AG04450 (cell line): ENCODE data around the gene KRTAP24-1. TPM values are rescaled to one million over a fixed set of nuclear protein-coding genes. Genes with fewer than 3 reads are reported as not detected.

Source experiments
- CTCF ChIA-PET: fragments of 300-600, 350-600 bp; formaldehyde crosslinking; extraction: SDS; loops from one replicate; lab custom pipeline; 2022; ENCODE audit warnings: antibody characterized with exemption, inconsistent platforms; lab: Charles Lee
- POLR2A ChIA-PET: fragments of 350-600 bp; formaldehyde crosslinking; extraction: SDS; loops from one replicate; lab custom pipeline; 2021; ENCODE audit warnings: antibody characterized with exemption, inconsistent platforms; lab: Yijun Ruan, JAX
- DNase-seq: peaks from one replicate; pipeline ENCODE4 v3.0.0-alpha.2; 2011; ENCODE audit warnings: low read depth, low spot score
- H3K27ac ChIP-seq: one replicate; pipeline ENCODE4 v1.5.1; 2012; ENCODE audit warnings: low read depth, low read length, control low read depth
- H3K27me3 ChIP-seq: one replicate; pipeline ENCODE4 v1.6.0; 2012; ENCODE audit warnings: low read length; ENCODE audit not compliant: control insufficient read depth, insufficient read depth
- H3K4me3 ChIP-seq: 2 replicates; pipeline ENCODE4 v1.5.1; 2011; ENCODE audit warnings: mild to moderate bottlenecking, low read depth, low read length, control low read depth
- H3K9me3 ChIP-seq: 2 replicates; pipeline ENCODE4 v1.5.1; 2012; ENCODE audit warnings: low read length; ENCODE audit not compliant: control insufficient read depth, insufficient read depth
- polyA minus RNA-seq: library from RNA; depleted of rRNA, polyadenylated mRNA; stranded (reverse); fragments of >200 nt; gene quantifications from 2 replicates; pipeline ENCODE4 v1.2.3, GENCODE V29; 2011; rRNA and poly(A)+ RNA removed
- polyA plus RNA-seq: library from polyadenylated mRNA; depleted of rRNA; stranded (reverse); fragments of >200 nt; gene quantifications from 2 replicates; pipeline ENCODE4 v1.2.3, GENCODE V29; 2011; rRNA removed
- TF ChIP-seq, protein P1 (sequence below): IDR thresholded peaks from 2 replicates; pipeline ENCODE4 v1.5.1; 2011; ENCODE audit warnings: low read depth, low read length, control low read depth, inconsistent platforms

Gene KRTAP24-1
- polyA plus RNA-seq (not detected in 2 replicates), polyA minus RNA-seq (not detected in 2 replicates)

DNA sequence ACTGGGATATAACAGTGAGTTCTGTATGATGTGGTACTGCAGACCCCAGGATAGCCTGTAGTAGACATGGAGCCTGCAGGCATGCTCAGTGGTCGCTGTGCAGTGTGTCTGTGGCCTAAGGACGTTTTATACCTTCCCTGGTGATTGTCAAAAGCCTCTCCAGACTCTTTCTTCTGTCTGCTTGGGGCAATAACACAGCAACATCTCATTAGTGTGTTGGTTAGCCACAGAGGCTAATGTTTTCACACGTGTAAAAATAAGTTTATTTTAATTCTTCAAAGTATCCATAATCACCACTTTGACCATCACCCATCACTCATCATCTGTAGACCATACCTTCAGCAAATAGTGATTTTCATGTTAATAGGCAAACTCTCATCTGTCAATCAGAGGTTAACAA lies at the start of gene KRTAP24-1:
KRTAP24-1 (minus strand) TSS at position 101 of the 400 bp plus-strand sequence; CDS start at position 83, 18 bp downstream.
- Histone ChIP-seq H3K27me3 (no peaks in the 10 kb centered on the region), H3K27ac (no peak within 1 kb of the TSS), H3K4me3 (no peak within 1 kb of the TSS), H3K9me3 (peaks cover 9% of the 10 kb centered on the region; the same call in 1 of the 2 replicates)
- TF ChIP-seq, protein P1, sequence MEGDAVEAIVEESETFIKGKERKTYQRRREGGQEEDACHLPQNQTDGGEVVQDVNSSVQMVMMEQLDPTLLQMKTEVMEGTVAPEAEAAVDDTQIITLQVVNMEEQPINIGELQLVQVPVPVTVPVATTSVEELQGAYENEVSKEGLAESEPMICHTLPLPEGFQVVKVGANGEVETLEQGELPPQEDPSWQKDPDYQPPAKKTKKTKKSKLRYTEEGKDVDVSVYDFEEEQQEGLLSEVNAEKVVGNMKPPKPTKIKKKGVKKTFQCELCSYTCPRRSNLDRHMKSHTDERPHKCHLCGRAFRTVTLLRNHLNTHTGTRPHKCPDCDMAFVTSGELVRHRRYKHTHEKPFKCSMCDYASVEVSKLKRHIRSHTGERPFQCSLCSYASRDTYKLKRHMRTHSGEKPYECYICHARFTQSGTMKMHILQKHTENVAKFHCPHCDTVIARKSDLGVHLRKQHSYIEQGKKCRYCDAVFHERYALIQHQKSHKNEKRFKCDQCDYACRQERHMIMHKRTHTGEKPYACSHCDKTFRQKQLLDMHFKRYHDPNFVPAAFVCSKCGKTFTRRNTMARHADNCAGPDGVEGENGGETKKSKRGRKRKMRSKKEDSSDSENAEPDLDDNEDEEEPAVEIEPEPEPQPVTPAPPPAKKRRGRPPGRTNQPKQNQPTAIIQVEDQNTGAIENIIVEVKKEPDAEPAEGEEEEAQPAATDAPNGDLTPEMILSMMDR: no peak
- CTCF ChIA-PET: no interaction called here
- POLR2A ChIA-PET: no interaction called here
- DNase-seq: no peak

DNA sequence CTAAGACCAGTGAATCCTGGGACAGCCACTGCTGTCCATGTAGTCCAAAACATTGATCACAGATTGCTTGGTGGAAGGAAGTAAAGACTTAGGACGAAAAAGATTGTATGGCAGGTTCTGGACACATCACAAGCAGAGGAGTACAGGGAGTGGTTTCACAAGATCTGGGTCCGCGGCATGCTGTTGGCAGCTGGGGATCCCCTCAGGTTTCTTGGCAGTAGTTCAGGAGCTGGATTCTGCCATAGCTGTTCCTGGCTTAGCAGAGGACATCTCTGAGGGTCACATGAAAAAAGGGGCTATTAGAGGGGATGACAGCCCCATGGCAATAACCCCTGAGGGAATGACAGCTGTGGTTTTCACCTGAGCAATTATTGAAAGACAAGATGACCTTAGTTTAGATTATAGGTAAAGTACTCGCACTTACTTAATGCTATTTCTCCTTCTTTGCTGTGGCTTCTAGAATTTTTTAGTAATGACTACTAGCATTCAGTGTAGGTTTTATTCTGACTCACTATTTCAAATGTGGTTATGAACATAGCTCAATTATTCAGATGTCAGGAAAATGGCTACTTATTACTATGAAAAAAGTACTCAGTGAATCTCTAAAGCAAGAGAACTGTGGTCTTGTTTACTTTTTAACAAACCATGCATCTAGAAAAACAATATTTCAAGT lies 46.6 kb upstream of the KRTAP24-1 start:
- Histone ChIP-seq H3K4me3 (no peak overlapping the region), H3K27ac (no peak overlapping the region), H3K27me3 (no peaks in the 10 kb centered on the region), H3K9me3 (peaks cover 13% of the 10 kb centered on the region)
- DNase-seq: no peak
- TF ChIP-seq, protein P1: no peak
- ChIA-PET CTCF (no interaction called here), POLR2A (no interaction called here)

- ChIA-PET CTCF (no interaction called here), POLR2A (no interaction called here)
- Histone ChIP-seq H3K9me3 (peaks cover 5% of the 10 kb centered on the region; the same call in 1 of the 2 replicates), H3K27ac (no peak overlapping the region), H3K27me3 (no peaks in the 10 kb centered on the region), H3K4me3 (no peak overlapping the region)
- DNase-seq: no peak
- TF ChIP-seq, protein P1: no peak
These were observed 43.6 kb upstream of the KRTAP24-1 start for GRCh38 chr21:30326390-30326789.

DNA sequence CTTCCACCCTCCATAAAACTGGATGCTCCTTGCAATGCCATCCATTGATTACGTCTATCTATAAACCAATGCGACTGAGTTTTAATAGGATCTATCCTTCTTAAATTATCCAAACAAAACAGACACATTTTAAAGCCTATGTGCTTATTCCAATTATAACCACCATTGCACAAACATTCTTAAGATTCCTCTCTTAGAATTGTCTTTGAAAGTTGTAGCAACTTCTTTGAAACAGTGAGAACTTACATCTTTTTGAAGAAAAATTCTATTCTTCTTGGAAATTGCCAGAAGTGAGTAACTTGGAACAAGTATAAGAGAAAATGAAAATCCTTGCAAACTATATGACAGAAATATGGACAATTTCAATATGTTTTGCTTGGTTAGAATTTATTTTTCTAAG lies 37.5 kb upstream of the KRTAP24-1 start, which contains the start of gene KRTAP26-1:
KRTAP26-1 (minus strand) TSS at position 101 of the 400 bp plus-strand sequence. CDS start 280 bp downstream, outside the sequence.
- no peak for DNase-seq
- H3K4me3 ChIP-seq: no peak within 1 kb of the TSS
- CTCF ChIA-PET: no interaction called here
- peaks cover 8% of the 10 kb centered on the region; the same call in 1 of the 2 replicates for H3K9me3 ChIP-seq
- POLR2A ChIA-PET: no interaction called here
- H3K27me3 ChIP-seq: no peaks in the 10 kb centered on the region
- H3K27ac ChIP-seq: no peak within 1 kb of the TSS
- TF ChIP-seq, protein P1: no peak

GRCh38 chr21:30315701-30316100 lies 33.0 kb upstream of the KRTAP24-1 start:
- Histone ChIP-seq H3K27ac (no peak overlapping the region), H3K4me3 (no peak overlapping the region), H3K9me3 (peaks cover 11% of the 10 kb centered on the region; the same call in 1 of the 2 replicates), H3K27me3 (no peaks in the 10 kb centered on the region)
- no peak for DNase-seq
- CTCF ChIA-PET: no interaction called here
- TF ChIP-seq, protein P1: no peak
- POLR2A ChIA-PET: no interaction called here
